Neuronal stem cell (in vitro differentiated cells): ENCODE data around the gene FIBP.

Source experiments
- DNase-seq: peaks from one replicate; pipeline ENCODE4 v3.0.0-alpha.2; 2013; ENCODE audit warnings: low spot score
- H2AFZ ChIP-seq: one replicate; pipeline ENCODE4 v1.6.1; 2013; ENCODE audit warnings: mild to moderate bottlenecking, low read length, inconsistent platforms
- H2AK5ac ChIP-seq: 2 replicates; pipeline ENCODE4 v1.6.1; 2013; ENCODE audit warnings: low read depth, mild to moderate bottlenecking, inconsistent platforms, low read length, moderate library complexity, mixed read lengths
- H2BK120ac ChIP-seq: 2 replicates; pipeline ENCODE4 v1.6.1; 2013; ENCODE audit warnings: low read depth, mild to moderate bottlenecking, inconsistent platforms, low read length, moderate library complexity, mixed read lengths
- H2BK12ac ChIP-seq: one replicate; pipeline ENCODE4 v1.6.1; 2013; ENCODE audit warnings: low read length, inconsistent platforms
- H2BK15ac ChIP-seq: 2 replicates; pipeline ENCODE4 v1.6.1; 2013; ENCODE audit warnings: mild to moderate bottlenecking, low read length, inconsistent platforms, mixed read lengths
- H2BK5ac ChIP-seq: one replicate; pipeline ENCODE4 v1.6.1; 2013; ENCODE audit warnings: inconsistent platforms, mild to moderate bottlenecking, low read length, moderate library complexity
- H3K14ac ChIP-seq: one replicate; pipeline ENCODE4 v1.6.1; 2013; ENCODE audit warnings: low read length, inconsistent platforms
- H3K18ac ChIP-seq: 2 replicates; pipeline ENCODE4 v1.6.1; 2013; ENCODE audit warnings: low read length, inconsistent platforms
- H3K23ac ChIP-seq: 2 replicates; pipeline ENCODE4 v1.6.1; 2013; ENCODE audit warnings: low read depth, mild to moderate bottlenecking, mixed read lengths, low read length, inconsistent platforms; ENCODE audit not compliant: poor library complexity
- H3K27ac ChIP-seq: replicated peaks from 3 replicates; pipeline ENCODE4 v1.5.1; 2013; ENCODE audit warnings: low read length, inconsistent platforms
- H3K27me3 ChIP-seq, 3 experiments: 2 replicates each; pipeline ENCODE4 v1.6.1; 2013; ENCODE audit warnings: low read length in 3 of 3, mild to moderate bottlenecking in 2 of 3, inconsistent platforms in 1 of 3, low read depth in 1 of 3, mixed read lengths in 1 of 3, moderate library complexity in 1 of 3; ENCODE audit not compliant: control insufficient read depth in 3 of 3, insufficient read depth in 3 of 3
- H3K36me3 ChIP-seq, 2 donors: replicated peaks in 1 of 2; 2 replicates each; pipeline ENCODE4 v1.6.1; 2013; ENCODE audit warnings: low read length in 2 of 2; ENCODE audit not compliant: control insufficient read depth in 2 of 2, insufficient read depth in 2 of 2
- H3K4ac ChIP-seq: 2 replicates; pipeline ENCODE4 v1.6.1; 2013; ENCODE audit warnings: inconsistent platforms, mild to moderate bottlenecking, low read length, moderate library complexity
- H3K4me1 ChIP-seq, 2 donors: 1 replicate in 1 of 2; 2 replicates in 1 of 2; pipeline ENCODE4 v1.6.1; 2013; ENCODE audit warnings: low read length in 2 of 2, low read depth in 1 of 2; ENCODE audit not compliant: control insufficient read depth in 2 of 2, insufficient read depth in 1 of 2
- H3K4me2 ChIP-seq: one replicate; pipeline ENCODE4 v1.6.1; 2013; ENCODE audit warnings: mild to moderate bottlenecking, low read length, inconsistent platforms; ENCODE audit not compliant: insufficient read depth, poor library complexity, severe bottlenecking
- H3K4me3 ChIP-seq, 2 donors: 2 replicates each; pipeline ENCODE4 v1.5.1; 2013; ENCODE audit warnings: low read length in 2 of 2, mild to moderate bottlenecking in 2 of 2, inconsistent platforms in 1 of 2, moderate library complexity in 1 of 2
- H3K79me1 ChIP-seq: one replicate; pipeline ENCODE4 v1.6.1; 2013; ENCODE audit warnings: low read depth, mild to moderate bottlenecking, inconsistent platforms, low read length, moderate library complexity
- H3K9ac ChIP-seq: one replicate; pipeline ENCODE4 v1.6.1; 2013; ENCODE audit warnings: mild to moderate bottlenecking, low read depth, low read length, inconsistent platforms; ENCODE audit not compliant: poor library complexity
- H3K9me3 ChIP-seq, 2 donors: replicated peaks in 1 of 2; 2 replicates each; pipeline versions ENCODE3 to v1.6.1; 2013; ENCODE audit warnings: low read length in 2 of 2, mild to moderate bottlenecking in 2 of 2, inconsistent platforms in 1 of 2, low read depth in 1 of 2, mixed read lengths in 1 of 2, moderate library complexity in 1 of 2; ENCODE audit not compliant: control insufficient read depth in 2 of 2, insufficient read depth in 1 of 2
- H4K8ac ChIP-seq: one replicate; pipeline ENCODE4 v1.6.1; 2013; ENCODE audit warnings: low read depth, mild to moderate bottlenecking, inconsistent platforms, low read length, moderate library complexity
- H4K91ac ChIP-seq: one replicate; pipeline ENCODE4 v1.6.1; 2013; ENCODE audit warnings: low read length, low read depth, mild to moderate bottlenecking, inconsistent platforms; ENCODE audit not compliant: poor library complexity
- WGBS, 2 donors: extraction: QIAGEN DNeasy Blood & Tissue Kit; methylation state at CpG; one replicate each; pipeline ENCODE4 v1.1.7; 2013; ENCODE audit warnings: missing lambda C conversion rate in 2 of 2, mixed read lengths in 1 of 2; ENCODE audit not compliant: insufficient read length in 2 of 2, insufficient replicate concordance in 1 of 2; ENCODE audit errors: extremely low coverage in 2 of 2; 5-methylcytosine and 5-hydroxymethylcytosine counted together

FIBP gene

DNA sequence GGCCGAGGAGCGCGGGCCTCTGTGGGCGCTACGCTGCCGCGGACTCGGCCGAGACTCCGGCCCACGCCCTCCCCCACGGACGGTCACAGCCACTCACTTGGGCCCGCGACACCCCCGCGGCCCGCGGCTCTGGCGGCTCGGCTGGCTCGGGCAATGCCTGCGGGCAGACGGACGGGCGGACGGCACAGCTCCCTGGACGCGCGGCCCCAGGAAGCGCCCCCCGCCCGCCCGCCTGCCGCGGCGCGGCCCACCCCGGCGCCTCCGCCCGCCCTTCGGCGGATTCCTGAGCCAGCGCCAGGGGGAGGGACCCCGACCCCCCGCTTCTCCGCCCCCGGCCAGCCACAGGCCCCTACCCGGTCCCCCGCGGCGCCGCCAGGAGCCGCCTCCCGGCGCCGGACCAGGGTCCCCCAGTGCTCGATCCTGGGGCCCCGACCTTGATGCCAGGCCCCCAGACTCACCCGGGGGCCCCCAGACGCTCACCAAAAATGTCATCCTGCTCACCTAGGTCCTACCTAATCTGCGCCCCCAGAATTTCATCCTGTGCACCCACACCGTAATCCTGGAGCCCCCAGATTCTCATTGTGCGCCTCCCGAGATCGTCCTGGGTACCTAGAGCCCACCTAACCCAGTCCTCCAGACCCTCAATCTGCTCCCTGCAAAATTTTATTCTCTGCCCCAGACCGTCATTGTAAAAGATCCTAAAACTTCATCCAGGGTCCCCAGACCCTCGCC is 15.5 kb downstream of the FIBP start, which contains the start of gene EFEMP2:
EFEMP2 (minus strand) TSS at position 215 of the 732 bp plus-strand sequence. CDS start 446 bp downstream, outside the sequence.
- Histone ChIP-seq H3K9me3 (no peaks in the 10 kb centered on the region), H3K36me3 (peaks cover 0 to 3% of the 10 kb centered on the region in 2 donors), H2BK12ac (peak within 1 kb of the TSS; percentile 73), H2BK15ac (peak within 1 kb of the TSS; percentile 71), H2AK5ac (peak within 1 kb of the TSS; percentile 94), H3K18ac (peak within 1 kb of the TSS; percentile 97), H3K4me2 (peak within 1 kb of the TSS; percentile 100), H3K27ac (peak within 1 kb of the TSS; percentile 34), H3K79me1 (peaks cover 2% of the 10 kb centered on the region), H3K4ac (no peak within 1 kb of the TSS), H3K9ac (peak within 1 kb of the TSS; percentile 94), H3K4me3 (peak within 1 kb of the TSS; percentile 40 to 87), H4K91ac (no peak within 1 kb of the TSS), H2BK5ac (no peak within 1 kb of the TSS), H3K14ac (peak within 1 kb of the TSS; percentile 71), H2BK120ac (no peak within 1 kb of the TSS), H4K8ac (peak within 1 kb of the TSS; percentile 65), H3K4me1 (peaks cover 3 to 22% of the 10 kb centered on the region in 2 donors), H3K27me3 (peaks cover 0 to 5% (median 0%) of the 10 kb centered on the region in 3 experiments), H3K23ac (peak within 1 kb of the TSS; percentile 94), H2AFZ (peak within 1 kb of the TSS; percentile 86)
- DNase-seq = peak; percentile 18
- WGBS, 2 donors = no CpG with 5 or more reads among the region's 69 CpGs

DNA sequence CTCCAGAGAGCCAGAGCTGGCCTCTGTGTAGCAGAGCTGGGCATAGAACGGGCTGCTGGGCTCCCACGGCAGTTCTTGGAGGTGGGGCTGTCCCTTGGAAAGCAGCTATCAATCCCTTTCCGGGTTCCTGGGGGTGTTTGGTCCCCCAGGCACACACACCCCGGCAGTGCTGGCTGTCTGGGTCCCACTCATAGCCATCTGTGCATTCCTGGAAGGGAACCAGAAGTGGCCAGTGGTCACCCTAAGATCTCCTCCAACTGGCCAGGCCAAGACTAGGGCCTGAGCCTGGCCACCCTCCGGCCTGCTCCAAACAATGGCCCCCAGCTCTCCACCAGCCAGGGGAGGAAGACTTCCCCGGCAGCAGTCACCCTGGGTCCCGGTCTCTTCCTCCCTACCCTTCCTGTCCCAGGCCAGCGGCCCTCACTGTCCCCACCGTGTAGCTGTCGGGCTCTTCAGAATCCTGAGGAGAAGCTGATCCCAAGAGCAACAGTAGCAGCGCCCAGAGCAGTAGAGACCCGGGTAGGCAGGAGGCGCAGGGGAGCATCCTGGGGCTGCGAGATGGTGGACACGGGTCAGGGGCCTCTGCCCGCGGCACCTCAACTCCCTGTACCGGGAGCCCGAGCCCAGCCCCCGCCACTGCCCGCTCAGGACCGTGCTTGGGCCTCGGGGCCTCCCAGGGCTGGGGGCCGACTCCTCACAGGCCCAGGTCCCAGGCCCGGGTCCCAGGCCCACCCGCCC is 16.3 kb downstream of the FIBP start:
- peak overlapping the region; percentile 75 for H2AFZ ChIP-seq
- no peak overlapping the region for H2BK12ac ChIP-seq
- peaks cover 0 to 5% (median 0%) of the 10 kb centered on the region in 3 experiments for H3K27me3 ChIP-seq
- no peak overlapping the region for H2BK5ac ChIP-seq
- H3K36me3 ChIP-seq = peaks cover 1 to 10% of the 10 kb centered on the region in 2 donors
- peaks cover 5 to 22% of the 10 kb centered on the region in 2 donors for H3K4me1 ChIP-seq
- no peak overlapping the region for H3K23ac ChIP-seq
- peak overlapping the region in 1 of 2 donors; percentile 75 for H3K4me3 ChIP-seq
- no peak overlapping the region for H3K4ac ChIP-seq
- H3K79me1 ChIP-seq = peaks cover 2% of the 10 kb centered on the region
- no peak overlapping the region for H3K14ac ChIP-seq
- no peaks in the 10 kb centered on the region for H3K9me3 ChIP-seq
- peak overlapping the region; percentile 90 for H3K18ac ChIP-seq
- H2BK120ac ChIP-seq = no peak overlapping the region
- peak; percentile 23 for DNase-seq
- H2AK5ac ChIP-seq = peak overlapping the region; percentile 94
- WGBS, 2 donors = no CpG with 5 or more reads among the region's 26 CpGs
- peak overlapping the region; percentile 71 for H2BK15ac ChIP-seq
- peak overlapping the region; percentile 44 for H3K4me2 ChIP-seq
- H4K8ac ChIP-seq = no peak overlapping the region
- H3K9ac ChIP-seq = peak overlapping the region; percentile 80
- no peak overlapping the region for H3K27ac ChIP-seq
- H4K91ac ChIP-seq = no peak overlapping the region

DNA sequence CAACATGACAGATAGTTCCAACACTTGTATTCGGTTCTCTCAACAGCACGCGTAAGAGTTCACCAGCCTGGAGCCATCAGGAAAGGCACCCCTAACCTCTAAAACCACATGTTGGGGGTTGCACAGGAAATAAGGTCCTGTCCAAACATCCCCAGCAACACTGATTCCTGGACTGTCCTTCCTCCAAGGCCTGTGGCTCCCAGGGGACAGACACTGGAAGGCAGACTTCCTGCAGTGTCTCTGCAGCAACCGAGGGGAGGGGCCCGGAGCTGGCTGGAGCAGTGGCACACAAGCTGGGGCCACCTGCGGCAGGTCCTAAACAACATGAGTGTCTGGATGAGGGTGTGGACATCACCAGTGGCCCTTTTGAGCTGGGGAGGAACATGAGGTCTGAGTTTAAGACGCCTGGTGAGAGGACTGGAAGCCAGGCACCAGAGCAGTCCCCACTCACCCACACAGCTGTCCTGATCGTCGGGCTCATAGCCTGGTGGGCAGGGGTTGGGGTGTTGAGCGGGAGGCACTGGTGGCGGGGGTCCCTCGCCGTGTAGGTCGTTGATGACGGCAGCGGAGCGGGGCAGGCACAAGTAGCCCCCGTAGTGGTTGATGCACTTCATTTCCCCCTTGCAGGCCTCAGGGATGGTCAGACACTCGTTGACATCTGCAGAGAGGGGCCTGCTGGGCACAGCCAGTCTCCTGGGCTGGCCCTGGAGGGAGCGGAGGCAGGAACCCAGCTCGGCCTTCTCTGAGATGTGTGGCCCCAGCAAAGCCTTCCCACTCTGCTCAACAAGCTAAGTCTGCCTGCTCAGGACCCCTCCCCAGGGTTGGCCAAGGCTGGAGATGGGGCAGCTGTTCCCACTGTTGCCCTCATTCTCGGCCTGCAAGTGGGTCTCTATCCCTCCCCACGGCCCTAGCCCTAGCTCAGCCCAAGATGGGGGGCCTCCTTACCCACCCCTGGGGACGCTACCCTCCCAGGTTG is 17.3 kb downstream of the FIBP start:
- no CpG with 5 or more reads among the region's 24 CpGs for WGBS, 2 donors
- H3K14ac ChIP-seq = no peak overlapping the region
- H3K79me1 ChIP-seq = peaks cover 3% of the 10 kb centered on the region
- no peaks in the 10 kb centered on the region for H3K9me3 ChIP-seq
- no peak overlapping the region for H3K4me3 ChIP-seq
- peak overlapping the region; percentile 47 for H3K23ac ChIP-seq
- peaks cover 5 to 22% of the 10 kb centered on the region in 2 donors for H3K4me1 ChIP-seq
- H4K91ac ChIP-seq = no peak overlapping the region
- no peak overlapping the region for H3K4me2 ChIP-seq
- peak overlapping the region; percentile 94 for H2AK5ac ChIP-seq
- no peak overlapping the region for H2BK120ac ChIP-seq
- H3K27ac ChIP-seq = no peak overlapping the region
- peak overlapping the region; percentile 71 for H2BK15ac ChIP-seq
- no peak overlapping the region for H3K9ac ChIP-seq
- H2BK12ac ChIP-seq = peak overlapping the region; percentile 16
- peak overlapping the region; percentile 75 for H2AFZ ChIP-seq
- no peak overlapping the region for H3K18ac ChIP-seq
- no peak overlapping the region for H4K8ac ChIP-seq
- H3K27me3 ChIP-seq = peaks cover 0 to 5% (median 0%) of the 10 kb centered on the region in 3 experiments
- H3K36me3 ChIP-seq = peaks cover 4 to 19% of the 10 kb centered on the region in 2 donors
- no peak overlapping the region for H3K4ac ChIP-seq
- H2BK5ac ChIP-seq = no peak overlapping the region
- DNase-seq = no peak
